ENCODE data around the gene TRIM52. TPM values are rescaled to one million over a fixed set of nuclear protein-coding genes. Genes with fewer than 3 reads are reported as not detected.
"Not testable (repeated sequence)": the region's sequence is repeated elsewhere in the genome, so short reads cannot be mapped to it uniquely, and the experiment has no call there.

TRIM52 gene
- 10 to 100 TPM; 10.4 TPM for total RNA-seq

DNA sequence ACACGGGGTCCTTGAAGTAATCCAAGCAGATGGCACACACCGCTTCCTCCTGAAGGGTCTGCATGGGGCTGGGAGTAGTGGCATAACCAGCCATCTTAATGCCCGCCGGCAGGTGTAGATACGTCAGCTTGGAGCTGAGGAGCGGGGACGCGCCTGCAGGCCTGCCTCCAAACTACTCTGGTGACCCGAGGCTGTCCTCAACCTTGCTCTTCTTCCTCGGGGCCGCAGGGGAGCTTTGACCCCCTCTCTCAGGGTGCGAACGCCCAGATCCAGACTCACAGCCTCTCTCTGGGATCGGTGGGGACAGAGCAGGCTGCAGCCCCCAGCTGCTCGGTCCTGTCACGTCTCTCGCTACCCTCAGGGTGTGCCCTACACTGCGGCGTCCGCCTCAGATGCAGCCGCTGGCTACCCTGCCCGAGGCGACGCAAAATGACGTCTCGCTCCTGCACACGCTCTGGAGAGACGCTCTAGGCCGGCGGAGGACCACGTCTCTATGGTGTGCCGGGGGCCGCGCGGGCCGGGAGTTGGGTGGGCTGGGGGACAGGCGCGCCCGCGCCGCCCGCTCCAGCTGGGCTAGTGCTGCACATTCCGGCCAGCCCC, at the start of gene TRIM52:
TSS of gene TRIM52 (minus strand) at position 424 of the 600 bp plus-strand sequence. CDS start at position 94, 330 bp downstream.
- ChIA-PET CTCF (interaction anchor here (0.5 to 1.9 kb wide), 10 partner anchors 9 to 430 kb away, joined by 3 to 7 read pairs (median 4); no protein-coding TSS in a partner anchor), POLR2A (interaction anchor here (0.8 to 3.5 kb wide), 8 partner anchors 10 to 431 kb away, joined by 3 to 48 read pairs (median 6); partner anchors contain the start of gene RACK1)

DNA sequence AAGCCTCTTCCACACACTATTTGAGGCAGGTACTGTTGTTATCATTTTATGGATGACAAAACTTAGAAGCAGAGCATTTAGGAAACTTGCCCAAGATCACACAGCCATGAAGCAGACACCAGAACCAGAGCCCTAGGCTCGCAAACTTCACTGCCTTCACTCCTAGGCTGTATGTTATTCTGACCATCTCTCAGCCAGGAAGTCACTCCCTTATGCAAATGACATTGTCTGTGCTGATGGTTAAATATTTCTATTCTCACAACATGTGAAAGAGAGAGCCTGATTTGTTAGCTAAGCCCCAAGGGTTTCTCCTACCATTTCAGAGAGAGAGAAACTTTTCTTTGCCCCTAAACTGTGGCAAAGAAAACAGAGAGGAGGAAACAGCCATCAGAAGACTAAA, 26.4 kb upstream of the TRIM52 start:
- CTCF ChIA-PET, POLR2A ChIA-PET: not testable (repeated sequence)

DNA sequence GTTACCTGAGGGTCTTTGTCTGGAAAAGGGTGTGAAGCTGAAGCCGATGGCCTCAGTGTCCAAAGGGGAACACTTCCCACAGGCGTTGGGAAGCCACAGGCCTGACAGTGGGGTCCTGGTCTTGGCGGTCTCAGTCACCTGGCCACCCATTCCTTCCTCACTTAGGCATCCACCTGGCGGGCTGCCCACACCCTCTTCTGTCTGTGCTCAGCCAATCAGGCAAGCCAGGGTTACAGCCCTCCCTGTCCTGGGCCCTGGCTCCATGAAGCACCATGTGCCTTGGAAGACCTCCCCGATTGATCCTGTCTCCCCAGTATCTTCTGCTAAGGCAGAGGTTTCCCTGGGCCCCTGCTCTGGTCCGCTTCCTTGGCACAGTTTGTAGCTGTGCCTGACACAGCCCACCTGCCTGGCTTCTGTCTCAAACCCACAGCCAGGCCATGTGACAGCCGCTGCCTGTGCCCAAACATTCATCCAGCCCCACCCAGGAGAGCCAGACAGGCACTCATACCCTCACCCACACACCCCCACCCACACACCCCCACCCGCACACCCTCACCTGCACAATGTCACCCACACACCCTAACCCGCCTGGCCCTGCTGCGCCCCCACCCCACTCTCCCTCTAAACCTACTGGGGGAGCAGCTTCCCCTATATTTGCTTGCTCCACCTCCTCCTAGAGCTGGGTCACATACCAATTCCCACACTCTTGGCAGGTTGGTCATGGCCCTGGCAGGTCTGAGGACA, 25.2 kb upstream of the TRIM52 start:
- POLR2A ChIA-PET, CTCF ChIA-PET: not testable (repeated sequence)

DNA sequence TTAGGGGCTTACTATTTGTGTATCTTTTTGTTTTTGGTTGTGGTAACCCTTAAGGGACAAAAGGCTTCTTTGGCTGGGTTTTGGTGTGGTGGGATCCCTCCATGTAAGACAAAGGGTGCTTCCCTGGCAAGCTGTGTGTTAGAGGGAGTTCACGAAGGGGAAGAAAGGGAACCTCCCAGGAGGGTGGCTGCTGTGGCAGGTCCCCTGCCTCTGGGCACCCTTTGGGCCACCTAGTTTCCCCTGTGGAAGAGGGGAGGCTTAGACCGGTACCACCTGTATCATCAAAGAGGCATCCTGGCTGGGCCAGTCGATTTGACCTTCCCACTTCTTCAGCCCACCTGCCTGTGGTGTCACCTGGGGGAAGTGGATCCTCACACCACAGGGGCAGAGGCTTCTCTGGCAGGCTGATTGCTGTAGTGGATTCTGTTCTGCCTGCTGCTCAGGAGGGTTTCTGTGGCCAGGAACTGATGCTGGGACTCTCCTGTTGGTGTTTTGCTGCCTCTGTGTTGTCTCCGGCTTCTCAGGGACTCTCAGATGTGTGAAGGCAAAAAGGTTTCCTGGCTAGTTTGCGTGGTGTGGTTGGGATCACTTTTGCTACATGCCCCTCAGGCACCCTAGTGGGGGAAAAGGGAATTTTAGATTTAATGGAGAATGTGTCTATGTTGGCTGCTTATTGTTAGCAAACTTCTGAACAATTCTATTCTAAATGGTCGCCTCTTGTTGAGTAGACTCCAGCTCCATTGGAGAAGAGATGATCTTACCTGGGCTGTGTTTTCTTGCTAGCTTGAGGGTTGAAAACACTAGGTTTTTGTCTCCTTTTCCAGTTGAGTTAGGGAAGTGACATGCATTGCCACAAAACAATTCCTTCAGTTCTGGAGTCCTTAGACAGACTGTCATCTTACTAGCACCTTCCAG, 23.2 kb upstream of the TRIM52 start:
- CTCF ChIA-PET, POLR2A ChIA-PET: not testable (repeated sequence)

DNA sequence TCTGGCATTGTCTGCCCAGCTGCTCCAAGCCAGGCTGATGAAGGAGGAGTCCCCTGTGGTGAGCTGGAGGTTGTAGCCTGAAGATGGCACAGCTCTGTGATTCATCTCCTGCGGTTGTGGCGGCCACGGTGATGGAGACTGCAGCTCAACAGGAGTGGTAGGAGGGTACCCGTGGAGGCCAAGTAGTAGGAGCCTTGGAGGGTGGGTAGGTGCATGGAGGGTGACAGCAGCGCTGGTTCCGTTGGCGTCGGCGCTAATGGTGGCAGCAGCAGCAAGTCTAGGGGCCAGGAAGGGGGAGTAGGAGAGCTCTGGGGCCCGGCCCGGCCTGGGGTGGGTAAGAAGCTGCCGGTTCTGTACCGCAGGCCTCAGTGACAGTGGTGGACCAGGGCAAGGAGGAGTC, 22.4 kb upstream of the TRIM52 start:
- ChIA-PET CTCF (no interaction called here), POLR2A (no interaction called here)

DNA sequence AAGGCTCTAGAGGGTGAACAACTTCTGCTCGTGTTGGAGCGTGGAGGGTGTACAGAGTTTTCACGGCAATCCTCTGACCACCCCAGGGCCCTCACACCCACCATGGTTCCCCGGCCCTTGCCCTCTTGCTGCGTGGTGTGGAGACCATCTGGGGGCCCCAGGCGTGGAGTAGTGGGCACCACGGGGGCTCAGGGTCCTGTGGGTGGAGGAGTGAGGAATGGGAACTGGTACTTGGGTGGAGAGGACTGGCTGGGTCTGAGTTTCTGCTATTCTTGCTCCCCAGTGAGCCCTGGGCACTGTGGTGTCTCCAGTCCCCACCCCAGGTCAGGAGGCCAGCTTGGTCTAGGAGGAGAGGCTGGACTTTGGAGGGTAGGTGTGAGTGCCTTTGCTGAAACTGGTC, 21.9 kb upstream of the TRIM52 start:
- CTCF ChIA-PET, result no interaction called here
- POLR2A ChIA-PET, result no interaction called here

DNA sequence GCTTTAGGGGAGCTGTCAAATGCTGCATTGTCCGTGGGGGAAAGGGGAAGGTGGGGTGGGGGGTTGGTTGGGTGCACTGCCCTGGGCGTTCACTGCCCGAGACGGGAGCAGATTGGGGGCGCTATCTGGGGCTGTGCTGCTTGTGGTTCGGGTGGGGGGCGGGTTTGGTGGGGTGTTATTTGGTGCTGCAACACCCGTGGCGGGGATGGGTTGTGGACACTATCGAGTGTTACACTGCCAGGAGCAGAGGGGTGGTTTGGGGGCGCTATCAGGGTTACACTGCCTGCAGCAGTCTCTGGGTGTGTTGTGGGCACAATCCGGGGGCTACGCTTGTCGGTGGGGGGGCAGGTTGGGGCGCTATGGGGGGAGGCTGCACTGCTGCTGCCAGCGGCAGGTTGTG, 21.5 kb upstream of the TRIM52 start:
- POLR2A ChIA-PET, CTCF ChIA-PET: not testable (repeated sequence)

DNA sequence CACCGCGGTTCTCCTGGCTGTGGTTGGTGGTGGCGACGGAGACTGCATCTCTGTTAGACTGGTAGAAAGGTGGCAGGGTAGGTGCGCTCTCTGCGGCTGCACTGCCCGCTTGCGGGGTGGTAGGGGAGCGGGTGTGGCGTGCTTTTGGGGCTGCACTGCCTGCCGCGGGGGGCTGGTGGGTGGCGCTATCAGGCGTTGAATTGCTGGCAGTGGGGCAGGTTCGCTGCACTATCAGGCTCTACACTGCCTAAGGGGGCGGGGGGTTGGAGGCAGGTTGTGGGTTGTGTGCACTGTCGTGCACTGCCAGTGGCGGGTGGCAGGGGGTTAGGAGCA, 21.0 kb upstream of the TRIM52 start:
- ChIA-PET POLR2A (no interaction called here), CTCF (no interaction called here)

DNA sequence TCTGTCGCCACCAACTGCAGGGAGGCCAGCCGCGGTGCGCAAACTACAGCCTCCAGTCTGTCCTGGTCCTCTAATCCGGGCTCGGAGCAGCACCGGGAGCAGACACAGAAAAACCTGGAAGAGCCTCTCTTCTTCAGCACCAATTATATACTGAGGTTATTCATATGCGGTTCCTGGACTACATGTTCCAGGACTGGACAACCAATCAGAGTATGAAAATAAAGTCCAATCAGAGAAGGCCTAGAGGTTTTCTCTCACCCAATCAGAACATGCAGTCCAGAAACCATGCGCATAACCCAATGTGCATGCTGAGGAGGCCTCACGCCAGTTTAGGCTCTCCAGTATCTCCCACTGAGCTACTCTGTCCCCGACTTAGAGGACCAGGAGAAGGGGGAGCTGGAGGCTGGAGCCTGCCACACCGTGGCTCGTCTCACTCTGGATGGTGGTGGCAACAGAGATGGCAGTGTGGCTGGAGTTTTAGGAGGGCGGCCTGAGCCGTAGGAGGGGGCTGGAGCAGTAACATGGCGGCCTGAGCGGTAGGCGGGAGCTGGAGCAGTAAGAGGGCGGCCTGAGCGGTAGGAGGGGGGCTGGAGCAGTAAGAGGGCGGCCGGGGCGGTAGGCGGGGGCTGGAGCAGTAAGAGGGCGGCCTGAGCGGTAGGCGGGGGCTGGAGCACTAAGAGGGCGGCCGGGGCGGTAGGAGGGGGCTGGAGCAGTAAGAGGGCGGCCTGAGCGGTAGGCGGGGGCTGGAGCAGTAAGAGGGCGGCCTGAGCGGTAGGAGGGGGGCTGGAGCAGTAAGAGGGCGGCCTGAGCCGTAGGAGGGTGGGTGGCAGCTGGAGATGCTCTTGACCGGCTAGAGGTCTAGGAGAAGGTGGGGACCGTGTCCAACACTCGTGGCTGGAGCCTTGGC, 20.4 kb upstream of the TRIM52 start:
- ChIA-PET CTCF (no interaction called here), POLR2A (no interaction called here)

DNA sequence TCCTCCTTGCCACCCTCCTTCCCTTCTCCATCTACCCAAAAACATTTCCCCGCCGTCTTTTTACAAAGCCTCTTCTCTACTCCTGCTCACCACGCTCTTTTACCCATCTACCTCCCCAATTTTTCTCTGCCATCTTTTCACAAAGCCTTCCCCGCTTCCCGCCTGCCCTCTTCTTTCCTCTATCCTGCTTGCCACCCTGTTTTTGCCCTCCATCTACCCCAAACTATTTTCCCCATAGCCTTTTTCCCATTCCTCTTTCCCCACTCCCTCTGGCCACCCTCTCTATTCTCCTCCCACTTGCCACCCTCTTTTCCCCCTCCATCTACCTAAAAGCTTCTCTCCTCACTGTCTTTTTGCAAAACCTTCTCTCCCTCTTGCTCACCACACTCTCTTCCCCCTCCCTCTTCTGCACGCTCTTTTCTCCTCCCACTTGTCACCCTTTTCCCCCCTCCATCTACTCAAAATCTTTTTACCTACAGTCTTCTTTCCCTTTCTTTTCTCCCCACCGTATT, 19.4 kb upstream of the TRIM52 start:
- CTCF ChIA-PET, result no interaction called here

DNA sequence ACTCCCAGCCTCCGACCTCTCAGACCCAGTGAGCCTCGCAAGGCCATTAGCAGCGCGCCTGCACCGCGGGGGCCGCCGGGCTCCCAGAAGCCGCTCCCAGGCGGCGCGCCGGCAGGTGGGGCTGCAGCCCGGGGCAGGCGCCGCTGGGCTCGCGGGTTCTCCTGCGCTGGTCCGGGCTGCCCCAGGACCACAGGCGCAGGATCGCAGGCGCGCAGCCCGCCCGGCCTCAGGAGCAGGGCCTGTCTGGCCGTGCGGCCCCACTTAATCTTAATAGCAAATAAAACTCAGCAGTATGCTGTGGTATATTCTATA, 12.4 kb upstream of the TRIM52 start:
- POLR2A ChIA-PET, CTCF ChIA-PET: not testable (repeated sequence)

More for the DNA sequence above, 19.4 kb upstream of the TRIM52 start:
- POLR2A ChIA-PET, result no interaction called here

DNA sequence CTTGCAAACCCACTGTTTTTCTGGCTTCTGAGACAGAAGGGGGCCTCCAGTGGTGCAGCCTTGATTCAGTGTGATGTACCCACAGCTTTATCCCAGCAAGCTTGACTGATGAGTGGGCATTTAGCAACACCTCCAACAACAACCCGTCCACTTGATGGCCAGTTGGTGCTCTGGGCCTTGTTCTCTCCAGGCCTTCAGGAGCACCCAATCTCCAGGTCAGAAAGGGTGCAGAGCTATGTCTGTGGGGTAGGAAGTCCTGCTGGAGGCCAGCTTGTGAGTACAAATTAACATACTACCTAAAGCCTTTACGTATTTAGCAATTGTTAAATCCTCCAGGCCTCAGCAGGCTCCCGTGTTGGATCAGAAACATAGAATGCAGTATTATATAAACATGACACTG, 10.1 kb upstream of the TRIM52 start:
- POLR2A ChIA-PET, result interaction anchor here (0.6 kb wide), 1 partner anchor 43 kb away, joined by 4 read pairs; no protein-coding TSS in a partner anchor
- CTCF ChIA-PET, result interaction anchor here (0.6 kb wide), 1 partner anchor 79 kb away, joined by 3 read pairs; no protein-coding TSS in a partner anchor

DNA sequence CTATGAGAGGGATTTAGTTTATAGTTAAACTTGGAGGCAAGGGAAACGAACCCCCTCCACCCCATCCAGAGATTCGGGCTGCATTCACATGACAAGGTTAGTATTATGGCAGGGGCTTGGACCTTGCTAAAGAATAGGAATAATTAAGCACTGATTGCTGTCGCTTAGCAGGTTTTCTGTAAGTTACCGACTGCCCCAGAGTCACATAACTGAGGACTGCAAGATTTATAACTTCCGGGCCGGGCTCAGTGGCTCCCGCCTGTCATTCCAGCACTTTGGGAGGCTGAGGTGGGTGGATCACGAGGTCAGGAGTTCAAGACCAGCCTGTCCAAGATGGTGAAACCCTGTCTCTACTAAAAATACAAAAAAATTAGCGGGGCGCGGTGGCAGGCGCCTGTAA, 7.0 kb upstream of the TRIM52 start:
- CTCF ChIA-PET, POLR2A ChIA-PET: not testable (repeated sequence)

DNA sequence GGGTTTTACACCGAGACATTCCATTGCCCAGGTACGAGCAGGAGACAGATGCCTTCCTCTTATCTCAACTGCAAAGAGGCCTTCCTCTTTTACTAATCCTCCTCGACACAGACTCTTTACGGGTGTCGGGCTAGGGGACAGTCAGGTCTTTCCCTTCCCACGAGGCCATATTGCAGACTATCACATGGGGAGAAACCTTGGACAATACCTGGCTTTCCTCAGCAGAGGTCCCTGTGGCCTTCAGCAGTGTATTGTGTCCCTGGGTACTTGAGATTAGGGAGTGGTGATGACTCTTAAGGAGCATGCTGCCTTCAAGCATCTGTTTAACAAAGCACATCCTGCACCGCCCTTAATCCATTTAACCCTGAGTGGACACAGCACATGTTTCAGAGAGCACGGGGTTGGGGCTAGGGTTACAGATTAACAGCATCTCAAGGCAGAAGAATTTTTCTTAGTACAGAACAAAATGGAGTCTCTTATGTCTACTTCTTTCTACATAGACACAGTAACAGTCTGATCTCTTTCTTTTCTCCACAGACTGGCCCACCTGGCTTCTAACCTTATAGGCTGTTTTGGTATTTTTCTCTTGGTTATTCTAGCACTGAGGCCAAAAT, 6.5 kb upstream of the TRIM52 start:
- POLR2A ChIA-PET, CTCF ChIA-PET: not testable (repeated sequence)

DNA sequence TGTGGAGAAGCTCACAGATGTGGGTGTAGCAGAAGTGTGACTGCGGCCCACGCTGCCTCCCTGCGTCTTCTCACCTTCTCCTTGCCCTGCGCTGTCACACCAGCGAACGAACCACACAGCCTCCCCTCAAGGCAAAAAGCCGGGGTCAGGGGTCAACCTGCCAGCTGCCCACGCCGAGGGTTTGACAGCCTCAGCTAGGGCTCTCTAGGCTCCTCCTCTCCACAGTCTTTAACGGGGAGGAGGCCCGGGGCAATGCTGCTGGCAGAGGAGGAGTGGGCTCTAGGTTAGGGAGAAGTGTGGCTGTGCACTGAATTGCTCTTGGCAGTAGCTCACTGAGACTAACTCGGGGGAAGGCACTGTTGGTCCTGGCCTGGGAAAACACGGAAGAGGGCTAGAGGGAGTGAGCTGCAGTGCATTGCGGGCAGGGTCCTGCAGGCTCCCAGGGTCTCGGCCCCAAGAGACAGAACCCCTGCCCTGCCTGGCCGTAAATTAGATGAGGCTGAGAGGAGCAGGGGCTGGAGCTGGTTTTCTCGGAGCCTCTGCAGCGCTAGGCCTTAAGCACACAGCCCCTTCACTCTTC, 4.2 kb upstream of the TRIM52 start:
- CTCF ChIA-PET, result no interaction called here
- POLR2A ChIA-PET, result no interaction called here

DNA sequence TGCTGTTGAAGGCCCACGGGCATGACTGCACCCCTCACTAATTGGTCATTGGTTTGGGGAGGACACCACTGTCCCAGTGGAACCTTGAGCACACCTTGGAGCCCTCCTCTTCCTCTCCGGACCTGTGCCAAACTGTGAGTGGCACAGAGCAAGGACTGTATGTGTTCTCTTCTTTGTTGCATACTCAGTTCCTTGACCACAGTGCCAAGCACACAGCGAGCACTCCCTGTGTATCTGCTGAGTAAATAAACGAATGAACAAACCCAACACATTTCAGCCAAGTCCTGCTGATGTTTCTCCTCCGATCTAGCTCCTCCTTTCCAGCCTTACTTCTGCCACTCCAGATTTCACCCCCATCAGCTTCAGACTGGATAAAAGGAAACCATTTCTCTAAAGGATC, 2.7 kb upstream of the TRIM52 start:
- POLR2A ChIA-PET, result no interaction called here
- CTCF ChIA-PET, result no interaction called here

DNA sequence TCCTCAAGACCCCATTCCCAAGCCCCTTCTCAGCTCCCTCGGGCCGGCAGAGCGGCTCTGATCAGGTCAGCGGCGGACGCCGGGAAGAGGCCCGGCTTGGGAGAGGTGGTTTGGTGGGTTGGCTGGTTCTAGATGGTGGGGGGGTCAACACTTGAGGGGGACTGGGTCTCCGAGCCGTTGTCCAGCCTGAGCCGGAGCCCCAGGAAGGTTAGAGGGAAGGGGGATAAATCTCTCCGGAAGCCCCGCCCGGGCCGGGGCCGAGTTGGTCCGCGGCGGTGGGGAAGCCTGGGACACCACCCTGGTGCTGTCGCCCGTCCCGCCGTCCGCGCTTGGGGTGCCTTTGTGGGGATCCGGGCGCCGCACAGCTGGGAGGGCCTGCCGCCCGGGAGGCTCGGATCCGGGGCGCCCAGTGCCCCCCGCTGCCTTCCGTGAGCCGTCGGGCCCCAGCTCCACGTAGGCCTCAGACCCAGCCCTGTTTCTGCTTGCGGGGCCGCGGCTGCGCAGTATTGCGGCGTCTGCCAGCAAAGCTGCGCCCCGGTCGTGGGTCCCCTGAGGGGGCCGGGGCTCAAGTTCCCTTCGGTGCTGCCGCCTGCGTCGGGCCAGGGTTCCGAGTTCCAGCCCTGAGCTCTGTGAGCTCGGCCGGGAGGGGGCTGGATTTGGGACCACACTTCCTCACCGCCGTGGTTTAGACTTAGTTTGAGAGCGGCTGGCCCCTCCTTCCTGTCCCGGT, 542 bp upstream of the TRIM52 start:
- POLR2A ChIA-PET, result interaction anchor here (1.0 to 3.5 kb wide), 11 partner anchors 10 to 431 kb away, joined by 3 to 48 read pairs (median 5); partner anchors contain the start of gene RACK1
- CTCF ChIA-PET, result interaction anchor here (0.7 to 1.9 kb wide), 8 partner anchors 12 to 431 kb away, joined by 3 to 7 read pairs (median 4); no protein-coding TSS in a partner anchor

Data from activated CD8-positive, alpha-beta memory T cell treated with anti-CD3 and anti-CD28 coated beads for 36 hours (primary cell).